SJSA1 (cell line): ENCODE data around the gene COL6A1. TPM values are rescaled to one million over a fixed set of nuclear protein-coding genes. Genes with fewer than 3 reads are reported as not detected.
A peak's percentile ranks its signal among the peaks of the same experiment; 100 is the strongest.
"Not testable (repeated sequence)": the region's sequence is repeated elsewhere in the genome, so short reads cannot be mapped to it uniquely, and the experiment has no call there.

ENCODE experiments used
- DNase-seq, 2 experiments: peaks; one replicate each; pipeline ENCODE4 v3.0.0-alpha.2; 2015 to 2020; ENCODE audit warnings: low spot score in 2 of 2, low read depth in 1 of 2
- H3K27ac ChIP-seq: fragments of 250-450 bp; sonication (Bioruptor Pico); 2 replicates; pipeline ENCODE4 v1.5.1; 2020; ENCODE audit warnings: mild to moderate bottlenecking, moderate library complexity
- H3K27me3 ChIP-seq: fragments of 250-450 bp; sonication (Bioruptor Pico); replicated peaks from 2 replicates; pipeline ENCODE4 v1.5.1; 2020; ENCODE audit warnings: mild to moderate bottlenecking, moderate library complexity
- H3K36me3 ChIP-seq: fragments of 250-450 bp; sonication (Bioruptor Pico); 2 replicates; pipeline ENCODE4 v1.5.1; 2020; ENCODE audit warnings: mild to moderate bottlenecking
- H3K4me1 ChIP-seq: fragments of 250-450 bp; sonication (Bioruptor Pico); replicated peaks from 2 replicates; pipeline ENCODE4 v1.6.1; 2021; ENCODE audit warnings: mild to moderate bottlenecking
- H3K4me3 ChIP-seq: fragments of 250-450 bp; sonication (Bioruptor Pico); 2 replicates; pipeline ENCODE4 v1.5.1; 2020; ENCODE audit warnings: mild to moderate bottlenecking
- H3K9me3 ChIP-seq: fragments of 250-450 bp; sonication (Bioruptor Pico); replicated peaks from 2 replicates; pipeline ENCODE4 v1.5.1; 2020; ENCODE audit warnings: mild to moderate bottlenecking
- total RNA-seq: library from RNA; depleted of rRNA; stranded (reverse); fragments of >200 nt; shearing (Covaris generic); gene quantifications from 2 replicates; pipeline ENCODE4 v1.2.3, GENCODE V29; 2014

COL6A1 gene
- total RNA-seq, 1 experiment from 2014 or later = 149 TPM

DNA sequence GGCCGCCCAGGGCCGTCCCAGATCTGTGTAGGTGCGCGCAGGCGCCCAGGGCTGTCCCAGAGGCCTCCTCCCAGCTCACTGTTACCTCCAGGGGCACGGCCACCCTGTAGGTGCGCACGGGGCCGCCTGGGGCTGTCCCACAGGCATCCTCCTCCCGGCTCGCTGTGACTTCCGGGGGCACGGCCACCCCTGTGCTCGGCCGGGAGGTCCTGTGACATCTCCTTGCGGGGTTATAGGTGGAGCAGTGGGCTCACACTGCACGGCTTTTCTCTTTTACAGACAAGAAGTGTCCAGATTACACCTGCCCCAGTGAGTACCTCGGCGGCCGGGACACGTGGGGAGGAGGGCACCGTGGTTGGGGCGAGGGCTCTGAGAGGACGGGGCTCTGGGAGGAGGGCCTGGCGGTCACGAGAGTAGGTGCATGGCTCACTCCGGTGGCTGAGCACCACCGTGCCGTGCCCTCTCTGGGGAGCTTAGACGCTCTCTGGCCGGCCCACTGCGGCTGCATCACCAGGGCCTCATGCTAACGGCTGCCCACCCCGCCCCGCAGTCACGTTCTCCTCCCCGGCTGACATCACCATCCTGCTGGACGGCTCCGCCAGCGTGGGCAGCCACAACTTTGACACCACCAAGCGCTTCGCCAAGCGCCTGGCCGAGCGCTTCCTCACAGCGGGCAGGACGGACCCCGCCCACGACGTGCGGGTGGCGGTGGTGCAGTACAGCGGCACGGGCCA lies 21.4 kb downstream of the COL6A1 start:
- DNase-seq = peak in 1 of 2 experiments; percentile 47
- Histone ChIP-seq H3K36me3 (peaks cover 35% of the 10 kb centered on the region), H3K27ac (no peak overlapping the region), H3K4me3 (no peak overlapping the region), H3K4me1 (no peaks in the 10 kb centered on the region), H3K27me3 (no peaks in the 10 kb centered on the region), H3K9me3 (no peaks in the 10 kb centered on the region)

DNA sequence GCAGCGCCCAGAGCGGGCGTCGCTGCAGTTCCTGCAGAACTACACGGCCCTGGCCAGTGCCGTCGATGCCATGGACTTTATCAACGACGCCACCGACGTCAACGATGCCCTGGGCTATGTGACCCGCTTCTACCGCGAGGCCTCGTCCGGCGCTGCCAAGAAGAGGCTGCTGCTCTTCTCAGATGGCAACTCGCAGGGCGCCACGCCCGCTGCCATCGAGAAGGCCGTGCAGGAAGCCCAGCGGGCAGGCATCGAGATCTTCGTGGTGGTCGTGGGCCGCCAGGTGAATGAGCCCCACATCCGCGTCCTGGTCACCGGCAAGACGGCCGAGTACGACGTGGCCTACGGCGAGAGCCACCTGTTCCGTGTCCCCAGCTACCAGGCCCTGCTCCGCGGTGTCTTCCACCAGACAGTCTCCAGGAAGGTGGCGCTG lies 22.0 kb downstream of the COL6A1 start:
- peaks cover 29% of the 10 kb centered on the region for H3K36me3 ChIP-seq
- peaks cover 3% of the 10 kb centered on the region; the same call in 1 of the 2 replicates for H3K9me3 ChIP-seq
- no peaks in the 10 kb centered on the region for H3K27me3 ChIP-seq
- no peak overlapping the region for H3K4me3 ChIP-seq
- peak in 1 of 2 experiments; percentile 43 for DNase-seq
- H3K27ac ChIP-seq = no peak overlapping the region
- no peaks in the 10 kb centered on the region for H3K4me1 ChIP-seq

DNA sequence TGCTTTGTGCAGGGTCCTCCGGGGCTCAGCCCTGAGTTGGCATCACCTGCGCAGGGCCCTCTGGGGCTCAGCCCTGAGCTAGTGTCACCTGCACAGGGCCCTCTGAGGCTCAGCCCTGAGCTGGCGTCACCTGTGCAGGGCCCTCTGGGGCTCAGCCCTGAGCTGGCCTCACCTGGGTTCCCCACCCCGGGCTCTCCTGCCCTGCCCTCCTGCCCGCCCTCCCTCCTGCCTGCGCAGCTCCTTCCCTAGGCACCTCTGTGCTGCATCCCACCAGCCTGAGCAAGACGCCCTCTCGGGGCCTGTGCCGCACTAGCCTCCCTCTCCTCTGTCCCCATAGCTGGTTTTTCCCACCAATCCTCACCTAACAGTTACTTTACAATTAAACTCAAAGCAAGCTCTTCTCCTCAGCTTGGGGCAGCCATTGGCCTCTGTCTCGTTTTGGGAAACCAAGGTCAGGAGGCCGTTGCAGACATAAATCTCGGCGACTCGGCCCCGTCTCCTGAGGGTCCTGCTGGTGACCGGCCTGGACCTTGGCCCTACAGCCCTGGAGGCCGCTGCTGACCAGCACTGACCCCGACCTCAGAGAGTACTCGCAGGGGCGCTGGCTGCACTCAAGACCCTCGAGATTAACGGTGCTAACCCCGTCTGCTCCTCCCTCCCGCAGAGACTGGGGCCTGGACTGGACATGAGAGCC lies 22.7 kb downstream of the COL6A1 start:
- Histone ChIP-seq H3K36me3 (peaks cover 23% of the 10 kb centered on the region), H3K27ac (no peak overlapping the region), H3K27me3 (no peaks in the 10 kb centered on the region), H3K4me1 (no peaks in the 10 kb centered on the region), H3K9me3 (peaks cover 3% of the 10 kb centered on the region; the same call in 1 of the 2 replicates), H3K4me3 (no peak overlapping the region)
- DNase-seq = no peak

DNA sequence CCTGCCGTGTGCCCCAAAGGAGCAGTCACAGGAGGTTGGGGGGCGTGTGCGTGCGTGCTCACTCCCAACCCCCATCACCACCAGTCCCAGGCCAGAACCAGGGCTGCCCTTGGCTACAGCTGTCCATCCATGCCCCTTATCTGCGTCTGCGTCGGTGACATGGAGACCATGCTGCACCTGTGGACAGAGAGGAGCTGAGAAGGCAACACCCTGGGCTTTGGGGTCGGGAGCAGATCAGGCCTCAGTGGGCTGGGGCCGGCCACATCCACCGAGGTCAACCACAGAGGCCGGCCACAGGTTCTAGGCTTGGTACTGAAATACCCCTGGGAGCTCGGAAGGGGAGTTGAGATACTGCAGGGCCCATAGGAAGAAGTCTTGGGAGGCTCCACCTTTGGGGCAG lies 23.5 kb downstream of the COL6A1 start:
- peaks cover 23% of the 10 kb centered on the region for H3K36me3 ChIP-seq
- no peak overlapping the region for H3K4me3 ChIP-seq
- no peak overlapping the region for H3K27ac ChIP-seq
- no peak for DNase-seq
- no peaks in the 10 kb centered on the region for H3K4me1 ChIP-seq
- H3K27me3 ChIP-seq = no peaks in the 10 kb centered on the region
- H3K9me3 ChIP-seq = peaks cover 3% of the 10 kb centered on the region; the same call in 1 of the 2 replicates

DNA sequence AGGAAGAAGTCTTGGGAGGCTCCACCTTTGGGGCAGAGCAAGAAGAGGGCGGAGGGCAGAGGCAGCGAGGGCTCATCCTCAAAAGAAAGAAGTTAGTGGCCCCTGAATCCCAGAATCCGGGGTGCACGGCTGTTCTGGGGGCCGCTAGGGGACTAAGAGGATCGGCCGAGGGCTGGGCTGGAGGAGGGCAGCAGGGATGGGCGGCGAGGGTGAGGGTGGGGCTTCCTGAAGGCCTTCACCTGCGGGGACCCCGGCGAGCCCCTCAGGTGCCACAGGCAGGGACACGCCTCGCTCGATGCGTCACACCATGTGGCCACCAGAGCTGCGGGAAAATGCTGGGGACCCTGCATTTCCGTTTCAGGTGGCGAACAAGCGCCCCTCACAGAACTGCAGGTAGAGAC lies 23.9 kb downstream of the COL6A1 start:
- H3K4me3 ChIP-seq = no peak overlapping the region
- peaks cover 3% of the 10 kb centered on the region; the same call in 1 of the 2 replicates for H3K9me3 ChIP-seq
- H3K36me3 ChIP-seq = peaks cover 23% of the 10 kb centered on the region
- H3K4me1 ChIP-seq = no peaks in the 10 kb centered on the region
- no peak for DNase-seq
- no peak overlapping the region for H3K27ac ChIP-seq
- H3K27me3 ChIP-seq = no peaks in the 10 kb centered on the region

DNA sequence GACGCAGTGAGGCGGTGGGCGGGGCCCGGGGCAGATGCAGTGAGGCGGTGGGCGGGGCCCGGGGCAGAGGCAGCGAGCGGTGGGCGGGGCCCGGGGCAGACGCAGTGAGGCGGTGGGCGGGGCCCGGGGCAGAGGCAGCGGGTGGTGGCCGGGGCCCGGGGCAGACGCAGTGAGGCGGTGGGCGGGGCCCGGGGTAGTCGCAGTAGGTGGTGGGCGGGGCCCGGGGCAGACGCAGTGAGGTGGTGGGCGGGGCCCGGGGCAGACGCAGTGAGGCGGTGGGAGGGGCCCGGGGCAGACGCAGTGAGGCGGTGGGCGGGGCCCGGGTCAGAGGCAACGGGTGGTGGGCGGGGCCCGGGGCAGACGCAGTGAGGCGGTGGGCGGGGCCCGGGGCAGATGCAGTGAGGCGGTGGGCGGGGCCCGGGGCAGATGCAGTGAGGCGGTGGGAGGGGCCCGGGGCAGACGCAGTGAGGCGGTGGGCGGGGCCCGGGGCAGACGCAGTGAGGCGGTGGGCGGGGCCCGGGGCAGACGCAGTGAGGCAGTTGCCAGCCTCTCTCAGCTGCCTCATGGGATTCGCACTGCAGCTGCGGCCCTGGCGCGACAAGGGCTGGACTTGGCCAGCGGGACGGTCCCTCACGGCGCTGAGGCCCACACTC lies 24.4 kb downstream of the COL6A1 start:
- not testable (repeated sequence) for DNase-seq, H3K27me3 ChIP-seq, H3K27ac ChIP-seq, H3K4me1 ChIP-seq, H3K9me3 ChIP-seq, H3K4me3 ChIP-seq
- peaks cover 23% of the 10 kb centered on the region for H3K36me3 ChIP-seq

DNA sequence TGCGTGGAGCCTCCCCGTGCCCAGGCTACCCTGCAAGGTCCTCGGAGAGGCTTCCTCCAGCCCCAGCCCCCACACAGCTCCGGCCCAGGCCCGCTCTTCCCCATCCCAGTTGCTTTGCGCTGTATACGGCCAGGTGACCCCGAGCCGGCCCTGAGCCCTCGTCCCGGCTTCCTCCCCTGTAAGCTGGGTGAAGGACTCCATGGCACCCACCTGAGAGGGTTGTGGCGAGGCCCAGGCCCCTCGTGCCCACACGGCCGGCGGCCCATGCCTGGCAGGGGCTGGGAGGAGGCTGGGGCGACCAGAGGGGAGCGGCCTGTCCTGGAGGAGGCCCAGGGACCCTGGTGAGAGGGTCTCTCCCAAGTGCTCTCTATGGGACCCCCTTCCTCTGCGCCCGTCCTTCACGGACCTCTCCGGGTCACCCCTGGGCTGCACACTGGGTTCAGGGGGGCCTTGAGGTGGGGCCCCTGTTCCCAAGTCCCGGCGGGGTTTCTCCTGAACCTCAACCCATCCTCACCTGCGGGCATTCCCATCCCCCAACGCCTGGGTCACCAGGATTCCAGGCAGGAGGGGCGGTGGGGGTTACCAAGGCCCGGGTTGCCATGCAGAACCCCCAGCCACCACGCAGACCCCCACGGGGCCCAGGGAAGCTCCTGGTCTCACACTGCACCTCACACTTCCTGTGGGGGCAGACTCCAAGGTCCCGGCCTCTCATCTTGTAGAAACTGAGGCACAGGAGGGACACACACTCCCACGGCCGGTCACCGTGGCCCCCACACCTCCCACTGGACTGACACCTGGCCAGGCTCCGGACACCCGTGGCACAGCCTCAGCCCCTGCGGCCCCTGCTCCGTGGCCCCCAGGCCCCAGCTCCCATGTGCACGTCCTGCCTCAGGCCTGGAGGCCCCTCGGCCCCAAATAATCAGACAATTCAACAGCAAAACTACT lies 25.2 kb downstream of the COL6A1 start:
- H3K9me3 ChIP-seq = peaks cover 3% of the 10 kb centered on the region; the same call in 1 of the 2 replicates
- H3K4me3 ChIP-seq = no peak overlapping the region
- H3K4me1 ChIP-seq = no peaks in the 10 kb centered on the region
- H3K27me3 ChIP-seq = 0 out of 2 replicates have a peak, but pooled peaks cover under 1% of the 10 kb centered on the region
- H3K36me3 ChIP-seq = peaks cover 17% of the 10 kb centered on the region
- H3K27ac ChIP-seq = no peak overlapping the region
- no peak for DNase-seq

DNA sequence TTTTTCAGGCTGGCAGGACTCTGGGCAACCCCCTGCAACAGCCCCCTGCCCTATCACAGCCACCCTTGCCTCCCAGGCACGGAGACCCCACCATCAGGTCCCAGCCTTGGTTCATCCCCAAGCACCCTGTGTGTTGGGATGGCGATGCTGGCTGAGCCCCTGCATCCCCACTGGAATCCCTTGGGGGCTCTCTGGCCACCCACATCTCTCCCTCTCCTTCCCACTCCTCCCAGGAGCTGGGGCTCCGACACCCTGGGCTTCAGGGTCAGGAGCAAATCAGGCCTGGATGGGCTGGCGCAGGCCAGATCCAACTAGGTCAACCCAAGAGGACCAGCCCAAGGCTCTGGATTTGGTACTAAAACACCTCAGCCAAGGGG lies 25.9 kb downstream of the COL6A1 start:
- Histone ChIP-seq H3K36me3 (peaks cover 12% of the 10 kb centered on the region), H3K9me3 (peaks cover 3% of the 10 kb centered on the region; the same call in 1 of the 2 replicates), H3K4me3 (no peak overlapping the region), H3K27me3 (0 out of 2 replicates have a peak, but pooled peaks cover 5% of the 10 kb centered on the region), H3K27ac (no peak overlapping the region), H3K4me1 (no peaks in the 10 kb centered on the region)
- no peak for DNase-seq

DNA sequence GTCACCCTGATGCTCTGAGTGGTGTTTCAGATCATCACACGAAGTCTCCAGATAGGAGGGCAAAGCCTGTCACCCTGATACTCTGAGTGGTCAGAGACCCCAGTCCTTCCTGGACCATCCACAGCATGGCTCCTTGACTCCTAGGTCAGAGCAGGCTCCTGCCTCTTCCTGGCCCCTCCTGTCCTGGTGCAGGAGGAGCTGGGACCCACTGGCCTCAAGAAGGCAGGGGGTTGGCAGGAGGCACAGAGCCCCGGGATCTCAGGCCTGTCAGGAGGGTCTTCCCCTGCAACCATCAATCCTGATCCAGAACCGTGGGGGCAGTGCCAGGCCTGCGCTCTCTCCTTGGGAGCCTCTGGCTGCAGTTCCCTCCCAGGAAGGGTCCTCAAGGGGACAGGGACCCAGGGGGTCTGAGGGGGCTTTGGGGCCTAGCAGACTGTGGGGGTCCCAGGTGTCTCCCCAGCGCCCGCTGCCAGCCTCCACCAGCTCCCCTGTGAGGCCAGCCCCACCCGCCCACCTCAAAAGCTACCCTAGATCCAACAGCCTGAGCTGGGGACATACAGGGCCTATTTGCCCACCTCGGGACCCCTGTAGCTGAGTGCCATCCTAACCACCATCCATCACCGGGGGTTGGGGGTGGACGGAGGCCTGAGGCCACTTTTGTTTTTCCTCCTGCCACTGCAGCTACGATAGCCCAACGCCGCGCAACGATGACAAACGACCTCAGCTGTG lies 27.5 kb downstream of the COL6A1 start:
- H3K36me3 ChIP-seq = peaks cover 2% of the 10 kb centered on the region; the same call in 1 of the 2 replicates
- 0 out of 2 replicates have a peak, but pooled peaks cover 5% of the 10 kb centered on the region for H3K27me3 ChIP-seq
- peaks cover 3% of the 10 kb centered on the region; the same call in 1 of the 2 replicates for H3K9me3 ChIP-seq
- H3K4me3 ChIP-seq = no peak overlapping the region
- DNase-seq = no peak
- H3K4me1 ChIP-seq = no peaks in the 10 kb centered on the region
- no peak overlapping the region for H3K27ac ChIP-seq

DNA sequence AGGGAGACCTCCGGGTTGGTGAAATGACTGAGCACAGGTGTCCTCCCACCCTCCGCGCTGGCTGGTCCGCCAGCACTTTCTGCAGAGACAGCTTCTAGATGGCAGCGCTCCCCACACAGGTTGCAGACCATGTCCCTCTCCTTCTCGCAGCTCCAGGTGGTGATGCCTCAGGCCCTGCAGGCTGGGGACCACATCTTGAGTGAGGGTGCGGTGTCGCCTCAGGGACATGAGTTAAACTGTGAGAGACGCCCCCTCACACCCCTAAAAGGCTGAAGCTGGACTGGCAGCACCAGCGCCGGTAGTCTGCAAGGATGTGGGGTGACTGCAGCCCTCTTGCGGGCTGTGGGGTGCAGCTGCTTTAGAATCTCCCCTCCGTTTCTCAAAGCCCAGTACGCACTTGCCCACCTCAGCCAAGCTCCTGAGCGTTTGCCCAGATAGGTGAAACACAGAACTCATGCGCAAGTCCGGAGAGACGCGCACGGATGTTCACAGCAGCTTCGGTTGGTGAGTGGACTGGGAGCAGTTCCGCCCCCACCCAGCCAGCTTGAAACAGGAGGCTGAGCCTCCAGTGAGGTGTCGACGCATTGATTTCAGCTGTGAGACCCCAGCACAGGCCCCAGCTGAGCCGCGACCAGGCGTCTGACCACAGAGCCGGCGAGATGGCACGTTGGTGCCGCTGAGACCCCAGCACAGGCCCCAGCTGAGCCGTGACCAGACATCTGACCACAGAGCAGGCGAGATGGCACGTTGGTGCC lies 28.6 kb downstream of the COL6A1 start:
- no peak for DNase-seq
- no peaks in the 10 kb centered on the region for H3K4me1 ChIP-seq
- peaks cover 5% of the 10 kb centered on the region; the same call in 1 of the 2 replicates for H3K27me3 ChIP-seq
- H3K36me3 ChIP-seq = no peaks in the 10 kb centered on the region
- peaks cover 3% of the 10 kb centered on the region; the same call in 1 of the 2 replicates for H3K9me3 ChIP-seq
- H3K4me3 ChIP-seq = no peak overlapping the region
- H3K27ac ChIP-seq = no peak overlapping the region

DNA sequence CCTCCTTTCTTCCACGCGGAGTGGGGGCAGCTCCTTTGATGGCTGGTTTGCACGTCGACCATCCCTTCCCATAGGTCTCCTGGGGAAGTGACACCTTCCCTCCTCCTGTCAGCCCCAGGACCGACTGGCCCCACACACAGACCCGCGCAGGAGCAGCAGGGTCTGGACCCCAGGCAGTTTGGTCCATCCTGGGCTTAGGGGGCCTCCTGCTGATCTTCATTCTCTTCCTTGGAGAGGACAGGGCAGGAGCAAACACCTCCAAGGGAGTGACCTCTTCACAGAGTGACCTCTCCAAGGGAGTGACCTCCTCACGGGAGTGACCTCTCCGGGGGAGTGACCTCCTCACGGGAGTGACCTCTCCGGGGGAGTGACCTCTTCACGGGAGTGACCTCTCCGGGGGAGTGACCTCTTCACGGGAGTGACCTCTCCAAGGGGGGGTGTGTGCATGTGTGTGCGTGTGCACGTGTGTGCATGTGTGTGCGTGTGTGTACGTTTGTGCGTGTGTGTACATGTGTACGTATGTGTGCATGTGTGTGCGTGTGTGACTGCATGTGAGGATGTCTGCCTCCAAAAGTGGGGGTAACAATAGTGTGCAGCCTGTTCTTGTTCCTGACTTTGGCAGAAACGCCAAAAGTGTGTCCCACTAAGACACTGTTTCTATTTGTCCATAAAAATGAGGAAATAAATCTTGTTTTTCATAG lies 29.8 kb downstream of the COL6A1 start:
- no peak overlapping the region for H3K27ac ChIP-seq
- no peaks in the 10 kb centered on the region for H3K36me3 ChIP-seq
- no peak overlapping the region for H3K4me3 ChIP-seq
- H3K4me1 ChIP-seq = no peaks in the 10 kb centered on the region
- DNase-seq = no peak
- peaks cover 3% of the 10 kb centered on the region; the same call in 1 of the 2 replicates for H3K9me3 ChIP-seq
- H3K27me3 ChIP-seq = peaks cover 14% of the 10 kb centered on the region; the same call in 1 of the 2 replicates
